HG03095 (cell line): ENCODE results near the gene TMEM207.

Experiments used
- ATAC-seq: cut with Tn5 transposase; IDR thresholded peaks from one replicate; pipeline ENCODE4 v1.9.1; 2021; ENCODE audit warnings: moderate library complexity; ENCODE audit not compliant: unreplicated experiment

Gene TMEM207

GRCh38 chr3:190387578-190388213 lies 62.0 kb downstream of the TMEM207 start, which contains the start of gene CLDN16:
CLDN16 (plus strand) TSS chr3:190388163; CDS start chr3:190388330, 167 bp downstream.
- ATAC-seq = no peak

GRCh38 chr3:190385731-190386688 lies 63.7 kb downstream of the TMEM207 start:
- no peak for ATAC-seq

GRCh38 chr3:190384309-190384756 lies 65.4 kb downstream of the TMEM207 start:
- ATAC-seq = peak; percentile 84

GRCh38 chr3:190382082-190382481 lies 67.6 kb downstream of the TMEM207 start:
- no peak for ATAC-seq

GRCh38 chr3:190381441-190381840 lies 68.3 kb downstream of the TMEM207 start:
- no peak for ATAC-seq

- no peak for ATAC-seq
Observed at GRCh38 chr3:190380184-190380583, 69.5 kb downstream of the TMEM207 start.
